HCT116 (cell line): ENCODE measurements around the gene MEGF6. TPM values are rescaled to one million over a fixed set of nuclear protein-coding genes. Genes with fewer than 3 reads are reported as not detected.

Experiments
- ATAC-seq: fragments of 200-7000 bp; cut with Tn5 transposase; 2 replicates; pipeline ENCODE4 v1.9.1; 2020; ENCODE audit warnings: mild to moderate bottlenecking, moderate library complexity
- BruUV-seq: library from RNA; stranded (reverse); fragments of 400-500 nt; replicated peaks from 2 replicates; lab custom pipeline; 2021; lab: Mats Ljungman, UMichigan
- CTCF ChIA-PET: fragments of 300-600 bp; sonication (Branson Sonifier 250); formaldehyde crosslinking; loops from one replicate; lab custom pipeline; 2021; ENCODE audit warnings: antibody characterized with exemption; lab: Charles Lee
- POLR2A ChIA-PET: fragments of 300-600, 350-600 bp; sonication (Branson Sonifier 250); formaldehyde crosslinking; loops from one replicate; lab custom pipeline; 2021; ENCODE audit warnings: antibody characterized with exemption; lab: Charles Lee
- RAD21 ChIA-PET, 2 experiments: fragments of 300-600 bp; sonication (Branson Sonifier 250); formaldehyde crosslinking; loops; one replicate each; lab custom pipeline; 2023; ENCODE audit warnings: low total read pairs in 2 of 2; ENCODE audit not compliant: uncharacterized antibody in 2 of 2, unreplicated experiment in 2 of 2, low non-redundant PET in 1 of 2; lab: Charles Lee
- DNase-seq: peaks from one replicate; pipeline ENCODE4 v3.0.0-alpha.2; 2010; ENCODE audit warnings: low read depth, low spot score
- H2AFZ ChIP-seq: fragments of 200-600 bp; shearing (Covaris generic), sonication (generic); 2 replicates; pipeline ENCODE4 v1.6.1; 2017; ENCODE audit warnings: low read depth, mixed run types, mixed read lengths, antibody characterized with exemption, low read length; ENCODE audit not compliant: poor library complexity, severe bottlenecking
- H3K27ac ChIP-seq: 2 replicates; pipeline ENCODE4 v1.5.1; 2012; ENCODE audit warnings: low read depth, low read length
- H3K27me3 ChIP-seq: fragments of 200-600 bp; sonication (generic); 2 replicates; pipeline ENCODE4 v1.6.1; 2016; ENCODE audit warnings: mixed run types, low read length, mixed read lengths; ENCODE audit not compliant: insufficient read depth
- H3K36me3 ChIP-seq, 2 experiments: fragments of 200-500 bp in 1 of 2; fragments of 200-600 bp in 1 of 2; sonication (Bioruptor generic) in 1 of 2; sonication (generic) in 1 of 2; 2 replicates each; pipeline versions ENCODE4 v1.5.1 to v1.6.1; 2014 to 2016; ENCODE audit warnings: low read length in 2 of 2, inconsistent platforms in 1 of 2, mixed read lengths in 1 of 2, mixed run types in 1 of 2; ENCODE audit not compliant: insufficient read depth in 2 of 2, control insufficient read depth in 1 of 2
- H3K4me1 ChIP-seq, 2 experiments: fragments of 200-600 bp in 1 of 2; sonication (generic) in 1 of 2; 2 replicates each; pipeline versions ENCODE4 v1.5.1 to v1.6.1; 2012 to 2017; ENCODE audit warnings: low read length in 2 of 2, inconsistent platforms in 1 of 2, mild to moderate bottlenecking in 1 of 2, mixed read lengths in 1 of 2, mixed run types in 1 of 2, moderate library complexity in 1 of 2; ENCODE audit not compliant: insufficient read depth in 2 of 2, control insufficient read depth in 1 of 2
- H3K4me2 ChIP-seq: fragments of 200-600 bp; sonication (generic); 2 replicates; pipeline ENCODE4 v1.6.1; 2017; ENCODE audit warnings: mixed run types, low read length, mixed read lengths
- H3K4me3 ChIP-seq, 2 experiments: fragments of 200-600 bp in 1 of 2; sonication (generic) in 1 of 2; replicated peaks in 1 of 2; 2 replicates each; pipeline ENCODE4 v1.5.1; 2011 to 2016; ENCODE audit warnings: low read length in 2 of 2, control low read depth in 1 of 2, low read depth in 1 of 2, mild to moderate bottlenecking in 1 of 2, mixed read lengths in 1 of 2, mixed run types in 1 of 2
- H3K79me2 ChIP-seq: fragments of 200-600 bp; sonication (generic); 2 replicates; pipeline ENCODE4 v1.6.1; 2017; ENCODE audit warnings: mild to moderate bottlenecking, mixed run types, low read length, moderate library complexity, mixed read lengths; ENCODE audit not compliant: insufficient read depth
- H3K9ac ChIP-seq: fragments of 200-600 bp; sonication (generic); 2 replicates; pipeline ENCODE4 v1.6.1; 2016; ENCODE audit warnings: low read length, mixed read lengths
- H3K9me2 ChIP-seq: fragments of 200-600 bp; sonication (generic), shearing (Covaris generic); 2 replicates; pipeline ENCODE4 v1.6.1; 2017; ENCODE audit warnings: mixed run types, mild to moderate bottlenecking, moderate library complexity; ENCODE audit not compliant: insufficient read depth
- H3K9me3 ChIP-seq, 2 experiments: fragments of 200-500 bp in 1 of 2; fragments of 200-600 bp in 1 of 2; sonication (Bioruptor generic) in 1 of 2; sonication (generic) in 1 of 2; 2 replicates each; pipeline ENCODE4 v1.6.1; 2014 to 2017; ENCODE audit warnings: low read length in 2 of 2, mixed read lengths in 2 of 2, inconsistent platforms in 1 of 2, low read depth in 1 of 2, mild to moderate bottlenecking in 1 of 2, mixed run types in 1 of 2, moderate library complexity in 1 of 2; ENCODE audit not compliant: control insufficient read depth in 1 of 2, insufficient read depth in 1 of 2
- H4K20me1 ChIP-seq: fragments of 200-600 bp; sonication (generic), shearing (Covaris generic); 2 replicates; pipeline ENCODE4 v1.6.1; 2017; ENCODE audit warnings: mixed run types, mild to moderate bottlenecking, moderate library complexity; ENCODE audit not compliant: insufficient read depth
- CBX3 ChIP-seq: IDR thresholded peaks from 2 replicates; pipeline ENCODE4 v1.6.1; 2012; ENCODE audit warnings: low read depth
- CEBPB ChIP-seq: IDR thresholded peaks from 2 replicates; pipeline ENCODE4 v1.6.1; 2012; ENCODE audit warnings: low read depth
- EGR1 ChIP-seq: IDR thresholded peaks from 2 replicates; pipeline ENCODE4 v1.6.1; 2012; ENCODE audit warnings: low read depth
- EZH2 ChIP-seq: fragments of 200-600 bp; sonication (generic); IDR thresholded peaks from 2 replicates; pipeline ENCODE4 v1.6.1; 2017; ENCODE audit warnings: antibody characterized with exemption, mixed run types
- EZH2phosphoT487 ChIP-seq: fragments of 200-600 bp; IDR thresholded peaks from 2 replicates; pipeline ENCODE4 v1.6.1; 2018; ENCODE audit warnings: antibody characterized with exemption, borderline replicate concordance
- FOSL1 ChIP-seq: IDR thresholded peaks from 2 replicates; pipeline ENCODE4 v1.6.1; 2012; ENCODE audit warnings: low read depth
- JUND ChIP-seq: IDR thresholded peaks from 2 replicates; pipeline ENCODE4 v1.6.1; 2012
- POLR2AphosphoS5 ChIP-seq: IDR thresholded peaks from 2 replicates; pipeline ENCODE4 v1.6.1; 2011; ENCODE audit warnings: mild to moderate bottlenecking, low read depth, low read length, moderate library complexity
- RAD21 ChIP-seq: IDR thresholded peaks from 2 replicates; pipeline ENCODE4 v1.6.1; 2012; ENCODE audit warnings: low read depth, mild to moderate bottlenecking
- SP1 ChIP-seq: IDR thresholded peaks from 2 replicates; pipeline ENCODE4 v1.6.1; 2012; ENCODE audit warnings: low read depth
- SRF ChIP-seq: IDR thresholded peaks from 2 replicates; pipeline ENCODE4 v1.6.1; 2012; ENCODE audit warnings: low read depth
- YY1 ChIP-seq: IDR thresholded peaks from 2 replicates; pipeline ENCODE4 v1.6.1; 2011; ENCODE audit warnings: low read length, low read depth, moderate library complexity, mild to moderate bottlenecking; ENCODE audit not compliant: insufficient replicate concordance; ENCODE audit errors: extremely low read depth
- ZFX ChIP-seq: fragments of 450-650 bp; IDR thresholded peaks from 2 replicates; pipeline ENCODE4 v1.6.1; 2017
- ZNF274 ChIP-seq: fragments of 200-500 bp; sonication (Bioruptor generic); IDR thresholded peaks from 2 replicates; pipeline ENCODE4 v1.6.1; 2014; ENCODE audit warnings: mild to moderate bottlenecking, low read depth, low read length, inconsistent platforms
- intact Hi-C: fragments of 100-400 bp; cut with micrococcal nuclease; formaldehyde crosslinking; loops from 2 replicates; pipeline ENCODE4 v1.10.0; 2022
- total RNA-seq: library from RNA; stranded (reverse); gene quantifications from one replicate; pipeline ENCODE4 v1.2.1, GENCODE V29; 2021; ENCODE audit not compliant: unreplicated experiment
- TF ChIP-seq, protein P1 (sequence below): IDR thresholded peaks from 2 replicates; pipeline ENCODE4 v1.6.1; 2012; ENCODE audit warnings: low read depth
- TF ChIP-seq, protein P2 (sequence below): IDR thresholded peaks from 2 replicates; pipeline ENCODE4 v1.6.1; 2012
- TF ChIP-seq, protein P3 (sequence below): IDR thresholded peaks from 2 replicates; pipeline ENCODE4 v1.6.1; 2012
- TF ChIP-seq, protein P4 (sequence below), 3 experiments: fragments of 200-600 bp in 1 of 3; sonication (generic) in 1 of 3; IDR thresholded peaks in 2 of 3; conservative IDR thresholded peaks in 1 of 3; 2 replicates each; pipeline ENCODE4 v1.5.1; 2012 to 2017; ENCODE audit warnings: low read depth in 2 of 3, low read length in 2 of 3, antibody characterized with exemption in 1 of 3, borderline replicate concordance in 1 of 3, control low read depth in 1 of 3, mild to moderate bottlenecking in 1 of 3, mixed read lengths in 1 of 3, mixed run types in 1 of 3, moderate library complexity in 1 of 3; ENCODE audit not compliant: insufficient read depth in 1 of 3
- TF ChIP-seq, protein P5 (sequence below): IDR thresholded peaks from 2 replicates; pipeline ENCODE4 v1.6.1; 2011; ENCODE audit warnings: mild to moderate bottlenecking, low read length, moderate library complexity; ENCODE audit not compliant: insufficient replicate concordance; ENCODE audit errors: extremely low read depth

MEGF6 gene
- total RNA-seq, 1 experiment from 2014 or later: 47.6 TPM

DNA sequence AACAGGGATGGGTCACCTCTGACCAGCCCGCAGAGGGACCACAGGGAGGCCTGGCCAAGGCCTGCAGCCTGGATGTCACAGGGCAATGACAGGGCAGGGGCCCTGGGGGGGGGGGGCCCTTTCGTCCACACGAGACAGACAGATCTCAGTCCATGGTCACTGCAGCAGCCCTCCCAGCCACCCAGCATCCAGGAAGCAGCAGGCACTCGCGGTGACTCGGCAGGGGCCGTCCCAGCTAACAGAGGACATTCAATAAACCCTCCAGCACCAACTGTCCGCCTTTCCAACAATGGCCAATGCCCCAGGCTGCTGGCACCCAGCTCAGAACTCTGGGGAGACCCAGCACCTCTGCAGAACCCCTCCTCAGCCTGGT is 32.9 kb downstream of the MEGF6 start:
- Histone ChIP-seq H3K4me1 (no peaks in the 10 kb centered on the region), H3K9me2 (no peaks in the 10 kb centered on the region), H2AFZ (no peak overlapping the region), H3K27me3 (no peaks in the 10 kb centered on the region), H3K4me3 (no peak overlapping the region), H3K9me3 (no peaks in the 10 kb centered on the region), H3K79me2 (no peaks in the 10 kb centered on the region), H3K9ac (no peak overlapping the region), H3K36me3 (no peaks in the 10 kb centered on the region), H3K4me2 (no peak overlapping the region), H3K27ac (no peak overlapping the region), H4K20me1 (no peaks in the 10 kb centered on the region)
- intact Hi-C loops: no loop called here
- POLR2A ChIA-PET: no interaction called here
- BruUV-seq: no TSS peak
- DNase-seq (no peak), ATAC-seq (no peak)
- no peak for TF ChIP-seq CEBPB
- TF ChIP-seq, protein P1, sequence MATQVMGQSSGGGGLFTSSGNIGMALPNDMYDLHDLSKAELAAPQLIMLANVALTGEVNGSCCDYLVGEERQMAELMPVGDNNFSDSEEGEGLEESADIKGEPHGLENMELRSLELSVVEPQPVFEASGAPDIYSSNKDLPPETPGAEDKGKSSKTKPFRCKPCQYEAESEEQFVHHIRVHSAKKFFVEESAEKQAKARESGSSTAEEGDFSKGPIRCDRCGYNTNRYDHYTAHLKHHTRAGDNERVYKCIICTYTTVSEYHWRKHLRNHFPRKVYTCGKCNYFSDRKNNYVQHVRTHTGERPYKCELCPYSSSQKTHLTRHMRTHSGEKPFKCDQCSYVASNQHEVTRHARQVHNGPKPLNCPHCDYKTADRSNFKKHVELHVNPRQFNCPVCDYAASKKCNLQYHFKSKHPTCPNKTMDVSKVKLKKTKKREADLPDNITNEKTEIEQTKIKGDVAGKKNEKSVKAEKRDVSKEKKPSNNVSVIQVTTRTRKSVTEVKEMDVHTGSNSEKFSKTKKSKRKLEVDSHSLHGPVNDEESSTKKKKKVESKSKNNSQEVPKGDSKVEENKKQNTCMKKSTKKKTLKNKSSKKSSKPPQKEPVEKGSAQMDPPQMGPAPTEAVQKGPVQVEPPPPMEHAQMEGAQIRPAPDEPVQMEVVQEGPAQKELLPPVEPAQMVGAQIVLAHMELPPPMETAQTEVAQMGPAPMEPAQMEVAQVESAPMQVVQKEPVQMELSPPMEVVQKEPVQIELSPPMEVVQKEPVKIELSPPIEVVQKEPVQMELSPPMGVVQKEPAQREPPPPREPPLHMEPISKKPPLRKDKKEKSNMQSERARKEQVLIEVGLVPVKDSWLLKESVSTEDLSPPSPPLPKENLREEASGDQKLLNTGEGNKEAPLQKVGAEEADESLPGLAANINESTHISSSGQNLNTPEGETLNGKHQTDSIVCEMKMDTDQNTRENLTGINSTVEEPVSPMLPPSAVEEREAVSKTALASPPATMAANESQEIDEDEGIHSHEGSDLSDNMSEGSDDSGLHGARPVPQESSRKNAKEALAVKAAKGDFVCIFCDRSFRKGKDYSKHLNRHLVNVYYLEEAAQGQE: no peak
- TF ChIP-seq SP1: no peak
- no peak for TF ChIP-seq RAD21
- TF ChIP-seq EZH2phosphoT487: no peak
- no peak for TF ChIP-seq EGR1
- TF ChIP-seq JUND: no peak
- TF ChIP-seq CBX3: no peak
- no peak for TF ChIP-seq FOSL1
- no peak for TF ChIP-seq POLR2AphosphoS5
- TF ChIP-seq EZH2: no peak
- TF ChIP-seq YY1: no peak
- TF ChIP-seq, protein P2, sequence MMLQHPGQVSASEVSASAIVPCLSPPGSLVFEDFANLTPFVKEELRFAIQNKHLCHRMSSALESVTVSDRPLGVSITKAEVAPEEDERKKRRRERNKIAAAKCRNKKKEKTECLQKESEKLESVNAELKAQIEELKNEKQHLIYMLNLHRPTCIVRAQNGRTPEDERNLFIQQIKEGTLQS: no peak
- no peak for TF ChIP-seq ZFX
- TF ChIP-seq, protein P3, sequence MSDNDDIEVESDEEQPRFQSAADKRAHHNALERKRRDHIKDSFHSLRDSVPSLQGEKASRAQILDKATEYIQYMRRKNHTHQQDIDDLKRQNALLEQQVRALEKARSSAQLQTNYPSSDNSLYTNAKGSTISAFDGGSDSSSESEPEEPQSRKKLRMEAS: no peak
- no peak for TF ChIP-seq SRF
- TF ChIP-seq, protein P4, sequence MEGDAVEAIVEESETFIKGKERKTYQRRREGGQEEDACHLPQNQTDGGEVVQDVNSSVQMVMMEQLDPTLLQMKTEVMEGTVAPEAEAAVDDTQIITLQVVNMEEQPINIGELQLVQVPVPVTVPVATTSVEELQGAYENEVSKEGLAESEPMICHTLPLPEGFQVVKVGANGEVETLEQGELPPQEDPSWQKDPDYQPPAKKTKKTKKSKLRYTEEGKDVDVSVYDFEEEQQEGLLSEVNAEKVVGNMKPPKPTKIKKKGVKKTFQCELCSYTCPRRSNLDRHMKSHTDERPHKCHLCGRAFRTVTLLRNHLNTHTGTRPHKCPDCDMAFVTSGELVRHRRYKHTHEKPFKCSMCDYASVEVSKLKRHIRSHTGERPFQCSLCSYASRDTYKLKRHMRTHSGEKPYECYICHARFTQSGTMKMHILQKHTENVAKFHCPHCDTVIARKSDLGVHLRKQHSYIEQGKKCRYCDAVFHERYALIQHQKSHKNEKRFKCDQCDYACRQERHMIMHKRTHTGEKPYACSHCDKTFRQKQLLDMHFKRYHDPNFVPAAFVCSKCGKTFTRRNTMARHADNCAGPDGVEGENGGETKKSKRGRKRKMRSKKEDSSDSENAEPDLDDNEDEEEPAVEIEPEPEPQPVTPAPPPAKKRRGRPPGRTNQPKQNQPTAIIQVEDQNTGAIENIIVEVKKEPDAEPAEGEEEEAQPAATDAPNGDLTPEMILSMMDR (IDR thresholded peaks at IDR 0.05 in 2 of 3, conservative IDR thresholded peaks at IDR 0.05 in 1 of 3; ENCODE audit: borderline replicate concordance in 1 of 3, insufficient read depth in 1 of 3, low read depth in 2 of 3, low read length in 2 of 3): no peak
- no peak for TF ChIP-seq ZNF274
- TF ChIP-seq, protein P5, sequence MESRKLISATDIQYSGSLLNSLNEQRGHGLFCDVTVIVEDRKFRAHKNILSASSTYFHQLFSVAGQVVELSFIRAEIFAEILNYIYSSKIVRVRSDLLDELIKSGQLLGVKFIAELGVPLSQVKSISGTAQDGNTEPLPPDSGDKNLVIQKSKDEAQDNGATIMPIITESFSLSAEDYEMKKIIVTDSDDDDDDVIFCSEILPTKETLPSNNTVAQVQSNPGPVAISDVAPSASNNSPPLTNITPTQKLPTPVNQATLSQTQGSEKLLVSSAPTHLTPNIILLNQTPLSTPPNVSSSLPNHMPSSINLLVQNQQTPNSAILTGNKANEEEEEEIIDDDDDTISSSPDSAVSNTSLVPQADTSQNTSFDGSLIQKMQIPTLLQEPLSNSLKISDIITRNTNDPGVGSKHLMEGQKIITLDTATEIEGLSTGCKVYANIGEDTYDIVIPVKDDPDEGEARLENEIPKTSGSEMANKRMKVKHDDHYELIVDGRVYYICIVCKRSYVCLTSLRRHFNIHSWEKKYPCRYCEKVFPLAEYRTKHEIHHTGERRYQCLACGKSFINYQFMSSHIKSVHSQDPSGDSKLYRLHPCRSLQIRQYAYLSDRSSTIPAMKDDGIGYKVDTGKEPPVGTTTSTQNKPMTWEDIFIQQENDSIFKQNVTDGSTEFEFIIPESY: no peak
- CTCF ChIA-PET: no interaction called here
- RAD21 ChIA-PET: no interaction called here
